ENCODE measurements around the gene MATCAP1.
A peak's percentile ranks its signal among the peaks of the same experiment; 100 is the strongest.

GRCh38 chr16:67183627-67184452, at the start of gene MATCAP1:
- peak; percentile 12 for TF ChIP-seq POLR2A (IDR thresholded peaks at IDR 0.05)
- peak in 1 of 3 donors; percentile 8 for TF ChIP-seq CTCF (IDR thresholded peaks at IDR 0.05)
- peak; percentile 79 to 87 (median 80) for TF ChIP-seq POLR2AphosphoS5 (IDR thresholded peaks at IDR 0.05)
